H1 (cell line): ENCODE data around the gene TRHDE. TPM values are rescaled to one million over a fixed set of nuclear protein-coding genes. Genes with fewer than 3 reads are reported as not detected.

Experiments
- ATF2 ChIP-seq: IDR thresholded peaks from 2 replicates; pipeline ENCODE4 v1.6.1; 2012; ENCODE audit warnings: low read length, inconsistent platforms
- CBX8 ChIP-seq: fragments of 300-800, 300-1000 bp; sonication (generic); IDR thresholded peaks from 2 replicates; pipeline ENCODE4 v1.7.1; 2016; ENCODE audit warnings: low read depth, low read length, borderline replicate concordance
- CHD7 ChIP-seq: fragments of 300-600 bp; sonication (generic); IDR thresholded peaks from 2 replicates; pipeline ENCODE4 v1.7.1; 2012; ENCODE audit warnings: low read length, moderate library complexity, mild to moderate bottlenecking, inconsistent platforms; ENCODE audit not compliant: insufficient replicate concordance
- GABPA ChIP-seq: IDR thresholded peaks from 2 replicates; pipeline ENCODE4 v1.6.1; 2011; ENCODE audit warnings: mild to moderate bottlenecking, low read length, moderate library complexity, borderline replicate concordance; ENCODE audit not compliant: insufficient read depth
- JUN ChIP-seq: IDR thresholded peaks from 2 replicates; pipeline ENCODE4 v1.6.1; 2011; ENCODE audit warnings: low read depth, mild to moderate bottlenecking, improper control_type of control experiment, low read length
- NRF1 ChIP-seq: IDR thresholded peaks from 2 replicates; pipeline ENCODE4 v1.6.1; 2011; ENCODE audit warnings: mild to moderate bottlenecking, low read depth, low read length, improper control_type of control experiment
- POU5F1 ChIP-seq: IDR thresholded peaks from 2 replicates; pipeline ENCODE4 v1.6.1; 2011; ENCODE audit warnings: low read depth, mild to moderate bottlenecking, low read length, moderate library complexity
- RNF2 ChIP-seq: fragments of 200-900, 300-1000 bp; sonication (generic); IDR thresholded peaks from 2 replicates; pipeline ENCODE4 v1.7.1; 2016; ENCODE audit warnings: borderline replicate concordance, low read depth, mild to moderate bottlenecking, antibody characterized with exemption, low read length; ENCODE audit not compliant: poor library complexity, severe bottlenecking; ENCODE audit errors: missing control alignments
- RXRA ChIP-seq: IDR thresholded peaks from 2 replicates; pipeline ENCODE4 v1.6.1; 2011; ENCODE audit warnings: low read depth, mild to moderate bottlenecking, low read length, moderate library complexity; ENCODE audit not compliant: insufficient read depth
- SIRT6 ChIP-seq: IDR thresholded peaks from one replicate; pipeline ENCODE4 v1.7.1; 2012; ENCODE audit warnings: low read length, inconsistent platforms
- polyA plus RNA-seq, 7 experiments: library from polyadenylated mRNA; depleted of rRNA in 3 of 7; stranded (reverse) in 5 of 7; unstranded in 2 of 7; fragments of >200 nt in 5 of 7; fragments of 200-250 nt in 2 of 7; gene quantifications; 1 replicate in 5 of 7; 2 replicates in 1 of 7; 4 replicates in 1 of 7; pipeline versions ENCODE4 v1.2.1 to v1.2.3, GENCODE V29; 2011 to 2013; ENCODE audit warnings: missing spikeins in 2 of 7, mixed read lengths in 2 of 7
- total RNA-seq: library from RNA; stranded (reverse); fragmentation: NEBNext Ultra II Directional; extraction: Animal tissue kit (Norgen Biotek cat#: 25700); gene quantifications from 2 replicates; pipeline ENCODE4 v1.2.1, GENCODE V29; 2021

Gene TRHDE
- total and polyA plus RNA-seq, 2 of the 8 experiments (the other 6 are each of a cell fraction or from before 2014, with no cell fraction given): 1.3 to 5.0 TPM

DNA sequence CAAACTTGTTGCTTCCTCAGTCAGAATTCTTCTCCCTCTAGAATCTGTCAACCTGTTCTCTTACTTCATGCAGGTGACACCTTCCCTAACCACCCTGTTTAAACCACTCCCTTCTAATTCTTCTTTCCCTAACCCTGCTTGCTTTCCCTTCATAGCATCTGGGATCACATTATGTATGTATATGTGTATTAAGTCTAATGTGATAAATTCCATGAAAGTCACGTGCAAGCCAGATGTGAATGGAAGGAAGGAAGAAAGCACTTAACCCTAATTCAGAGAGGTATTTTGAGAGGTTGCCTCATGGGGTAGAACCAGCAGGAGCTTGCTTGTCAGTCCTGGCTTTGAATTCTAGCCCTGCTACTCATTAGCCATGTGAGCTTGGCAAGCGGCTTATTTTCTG lies 340.0 kb downstream of the TRHDE start (continued):
- TF ChIP-seq CHD7: no peak
- no peak for TF ChIP-seq RNF2
- TF ChIP-seq RXRA: no peak
- TF ChIP-seq CBX8: no peak
- TF ChIP-seq POU5F1: no peak
- TF ChIP-seq ATF2: 0 out of 2 replicates have a peak, but pooled peaks have one; percentile 44
- TF ChIP-seq NRF1: no peak
- TF ChIP-seq SIRT6: no peak
- no peak for TF ChIP-seq JUN
- no peak for TF ChIP-seq GABPA
